DND-41 (cell line): ENCODE data around the gene TRIP12.

ENCODE experiments used
- ATAC-seq: fragments of 200-7000 bp; cut with Tn5 transposase; 3 replicates; pipeline ENCODE4 v1.9.1; 2021; ENCODE audit warnings: low read depth; ENCODE audit not compliant: insufficient read depth
- DNase-seq: peaks from one replicate; pipeline ENCODE4 v3.0.0-alpha.2; 2020
- H2AFZ ChIP-seq: 2 replicates; pipeline ENCODE4 v1.6.0; 2012; ENCODE audit warnings: low read depth, low read length
- H3K27ac ChIP-seq: 2 replicates; pipeline ENCODE4 v1.5.1; 2012; ENCODE audit warnings: low read length, inconsistent platforms
- H3K27me3 ChIP-seq: fragments of 200-600 bp; sonication (generic); 2 replicates; pipeline ENCODE4 v1.6.0; 2012; ENCODE audit warnings: low read length, mild to moderate bottlenecking, inconsistent platforms; ENCODE audit not compliant: insufficient read depth, poor library complexity
- H3K36me3 ChIP-seq: 2 replicates; pipeline ENCODE4 v1.5.1; 2012; ENCODE audit warnings: low read length, inconsistent platforms; ENCODE audit not compliant: insufficient read depth
- H3K4me1 ChIP-seq: 2 replicates; pipeline ENCODE4 v1.5.1; 2012; ENCODE audit warnings: mild to moderate bottlenecking, low read length; ENCODE audit not compliant: insufficient read depth
- H3K4me2 ChIP-seq: 2 replicates; pipeline ENCODE4 v1.6.0; 2012; ENCODE audit warnings: mild to moderate bottlenecking, moderate library complexity, low read length, inconsistent platforms; ENCODE audit not compliant: insufficient read depth
- H3K4me3 ChIP-seq, 2 experiments: fragments of 200-600 bp in 1 of 2; shearing (Covaris generic) in 1 of 2; 2 replicates each; pipeline ENCODE4 v1.5.1; 2012 to 2016; ENCODE audit warnings: inconsistent platforms in 2 of 2, low read length in 2 of 2, mild to moderate bottlenecking in 2 of 2, low read depth in 1 of 2, moderate library complexity in 1 of 2
- H3K79me2 ChIP-seq: 2 replicates; pipeline ENCODE4 v1.6.0; 2012; ENCODE audit warnings: low read length, inconsistent platforms; ENCODE audit not compliant: insufficient read depth
- H3K9ac ChIP-seq: 2 replicates; pipeline ENCODE4 v1.6.0; 2012; ENCODE audit warnings: low read depth, mild to moderate bottlenecking, inconsistent platforms, low read length, moderate library complexity
- H3K9me3 ChIP-seq: 2 replicates; pipeline ENCODE4 v1.5.1; 2012; ENCODE audit warnings: low read length, moderate library complexity, mild to moderate bottlenecking, inconsistent platforms; ENCODE audit not compliant: insufficient read depth, severe bottlenecking
- H4K20me1 ChIP-seq: 2 replicates; pipeline ENCODE4 v1.6.0; 2012; ENCODE audit warnings: low read length; ENCODE audit not compliant: insufficient read depth
- CTCF ChIP-seq: IDR thresholded peaks from 2 replicates; pipeline ENCODE4 v1.5.1; 2012; ENCODE audit warnings: borderline replicate concordance, low read length, moderate library complexity, mild to moderate bottlenecking; ENCODE audit not compliant: poor library complexity, severe bottlenecking; ENCODE audit errors: extremely low read depth
- EZH2 ChIP-seq: IDR thresholded peaks from 3 replicates; pipeline ENCODE4 v1.6.1; 2012; ENCODE audit warnings: borderline replicate concordance, low read depth, mild to moderate bottlenecking, moderate library complexity, low read length, inconsistent platforms; ENCODE audit not compliant: severe bottlenecking

Gene TRIP12

DNA sequence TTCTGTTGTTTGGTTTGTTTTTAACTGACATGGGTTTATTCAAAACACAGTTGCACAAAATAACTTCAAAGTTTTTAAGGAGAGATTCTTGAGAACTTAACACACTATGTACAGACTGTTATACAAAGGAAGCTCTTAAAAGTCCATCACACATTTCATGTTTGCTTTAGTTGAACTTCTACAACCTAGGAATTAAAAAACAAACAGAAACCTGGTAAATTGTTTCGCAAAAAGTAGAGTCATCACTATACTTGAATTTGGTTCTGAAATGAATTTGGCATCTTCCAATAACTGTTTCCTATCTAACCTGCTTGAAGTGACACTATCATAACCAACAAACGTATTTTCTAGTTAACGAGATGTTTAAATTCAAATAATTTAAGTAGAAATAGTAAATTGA, 21.8 kb downstream of the TRIP12 start:
- H3K9me3 ChIP-seq, result no peaks in the 10 kb centered on the region
- ATAC-seq, result no peak
- H3K27ac ChIP-seq, result no peak overlapping the region
- DNase-seq, result no peak
- TF ChIP-seq CTCF (no peak), EZH2 (no peak)
- H2AFZ ChIP-seq, result no peak overlapping the region
- H4K20me1 ChIP-seq, result peaks cover 27% of the 10 kb centered on the region; the same call in 1 of the 2 replicates
- H3K79me2 ChIP-seq, result peaks cover 100% of the 10 kb centered on the region
- peaks cover 28% of the 10 kb centered on the region for H3K36me3 ChIP-seq
- H3K27me3 ChIP-seq, result no peaks in the 10 kb centered on the region
- H3K4me1 ChIP-seq, result no peaks in the 10 kb centered on the region
- H3K4me2 ChIP-seq, result no peak overlapping the region
- H3K9ac ChIP-seq, result no peak overlapping the region
- no peak overlapping the region for H3K4me3 ChIP-seq

DNA sequence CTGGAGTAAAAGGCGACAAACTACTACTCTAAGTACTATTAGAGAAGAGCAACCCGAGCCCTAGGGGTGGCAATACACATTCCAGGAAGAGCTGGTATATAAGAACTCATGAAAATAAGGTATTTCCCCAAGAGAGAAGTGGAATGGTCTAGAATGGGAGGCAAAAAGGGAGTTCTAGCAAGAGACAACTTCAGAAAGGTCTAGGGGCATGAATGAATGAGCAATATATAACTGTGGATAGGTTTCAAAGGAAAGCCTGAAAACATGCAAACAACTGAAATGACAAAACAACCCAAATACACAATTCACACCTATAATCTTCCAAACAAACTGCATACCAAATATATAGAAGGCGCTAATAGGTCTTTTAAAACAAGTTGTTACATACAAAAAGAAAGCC, 22.2 kb downstream of the TRIP12 start:
- TF ChIP-seq CTCF (no peak), EZH2 (no peak)
- Histone ChIP-seq H3K4me2 (no peak overlapping the region), H2AFZ (no peak overlapping the region), H3K4me3 (no peak overlapping the region), H4K20me1 (peaks cover 30% of the 10 kb centered on the region; the same call in 1 of the 2 replicates), H3K4me1 (no peaks in the 10 kb centered on the region), H3K27me3 (no peaks in the 10 kb centered on the region), H3K79me2 (peaks cover 100% of the 10 kb centered on the region), H3K27ac (no peak overlapping the region), H3K9me3 (no peaks in the 10 kb centered on the region), H3K9ac (no peak overlapping the region), H3K36me3 (peaks cover 24% of the 10 kb centered on the region)
- DNase-seq (no peak), ATAC-seq (no peak)

- ATAC-seq, result 0 out of 3 replicates have a peak, but pooled peaks have one; percentile 59
- peaks cover 7% of the 10 kb centered on the region for H3K36me3 ChIP-seq
- H3K9me3 ChIP-seq, result no peaks in the 10 kb centered on the region
Observed at GRCh38 chr2:229896857-229897256, 25.0 kb downstream of the TRIP12 start.

DNA sequence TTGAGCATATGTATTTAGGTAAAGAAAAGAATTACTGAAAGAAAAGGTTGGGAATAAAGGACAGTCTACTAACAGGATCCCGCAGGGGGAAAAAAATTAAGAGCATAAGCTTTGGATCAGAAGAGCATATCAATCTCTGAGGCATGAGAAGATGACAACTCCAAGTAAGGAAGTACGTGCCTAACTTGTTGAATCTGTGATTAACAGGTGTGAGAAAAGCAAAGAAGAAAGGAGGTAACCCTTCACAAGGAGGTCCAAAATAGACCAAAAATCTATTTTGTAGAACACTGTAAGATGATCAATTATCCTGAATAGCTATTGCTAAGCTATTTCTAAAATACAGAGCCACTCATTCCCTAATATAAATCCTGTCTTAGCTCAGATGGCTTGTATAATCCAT, 32.8 kb downstream of the TRIP12 start:
- Histone ChIP-seq H3K79me2 (peaks cover 97% of the 10 kb centered on the region), H3K36me3 (peaks cover 17% of the 10 kb centered on the region), H3K4me2 (no peak overlapping the region), H3K9me3 (no peaks in the 10 kb centered on the region), H3K9ac (no peak overlapping the region), H3K27ac (no peak overlapping the region), H3K27me3 (no peaks in the 10 kb centered on the region), H3K4me1 (no peaks in the 10 kb centered on the region), H2AFZ (no peak overlapping the region), H3K4me3 (no peak overlapping the region), H4K20me1 (peaks cover 56% of the 10 kb centered on the region)
- no peak for ATAC-seq
- no peak for DNase-seq
- TF ChIP-seq CTCF, result no peak
- TF ChIP-seq EZH2, result no peak

More at GRCh38 chr2:229896857-229897256, 25.0 kb downstream of the TRIP12 start:
- DNase-seq, result no peak
- Histone ChIP-seq H3K27me3 (no peaks in the 10 kb centered on the region), H3K9ac (no peak overlapping the region), H3K79me2 (peaks cover 100% of the 10 kb centered on the region), H3K4me3 (no peak overlapping the region), H4K20me1 (peaks cover 35% of the 10 kb centered on the region; the same call in 1 of the 2 replicates), H3K4me1 (no peaks in the 10 kb centered on the region), H2AFZ (no peak overlapping the region), H3K4me2 (no peak overlapping the region), H3K27ac (no peak overlapping the region)
- TF ChIP-seq EZH2, result no peak
